Measurements from ENCODE around the gene MYL4.
A peak's percentile ranks its signal among the peaks of the same experiment; 100 is the strongest.
"Not testable (repeated sequence)": the region's sequence is repeated elsewhere in the genome, so short reads cannot be mapped to it uniquely, and the experiment has no call there.

MYL4 gene

DNA sequence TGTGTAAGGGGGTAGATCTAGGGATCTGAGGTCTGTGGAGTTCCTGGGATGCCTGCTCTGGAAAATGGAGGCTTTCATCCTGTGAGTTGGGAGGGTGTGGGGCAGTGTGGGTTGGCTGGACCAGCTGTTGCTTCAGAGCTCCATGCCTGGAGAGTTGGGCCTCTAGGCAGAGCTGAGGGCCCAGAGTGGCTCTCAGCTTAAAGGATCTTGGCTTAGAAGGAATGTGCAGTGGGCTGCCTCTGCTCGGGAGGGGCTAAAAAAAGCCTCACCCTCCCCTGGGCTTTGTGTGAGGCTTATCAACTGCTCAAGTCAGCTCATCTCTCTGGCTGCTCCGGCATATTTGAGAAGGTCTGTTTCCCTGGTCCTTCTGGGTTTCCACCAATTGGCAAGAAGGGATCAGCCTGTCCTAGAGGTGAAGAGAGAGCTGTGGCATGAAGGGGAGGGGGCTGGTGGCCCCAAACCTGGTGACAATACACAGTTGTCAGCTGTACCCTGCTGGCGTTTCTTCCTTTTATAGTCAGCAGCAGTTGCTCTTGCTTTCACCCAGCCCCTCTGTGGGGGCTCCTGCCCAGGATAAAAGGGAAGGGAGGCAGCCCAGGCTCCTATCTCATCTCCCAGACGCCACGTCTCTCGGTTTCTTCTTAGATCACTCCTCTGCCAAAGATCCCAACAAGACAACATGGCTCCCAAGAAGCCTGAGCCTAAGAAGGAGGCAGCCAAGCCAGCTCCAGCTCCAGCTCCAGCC, at the start of gene MYL4:
TSS of gene MYL4 (plus strand) at position 605 of the 745 bp plus-strand sequence. CDS start at position 680, 75 bp downstream.
- no peak for DNase-seq

DNA sequence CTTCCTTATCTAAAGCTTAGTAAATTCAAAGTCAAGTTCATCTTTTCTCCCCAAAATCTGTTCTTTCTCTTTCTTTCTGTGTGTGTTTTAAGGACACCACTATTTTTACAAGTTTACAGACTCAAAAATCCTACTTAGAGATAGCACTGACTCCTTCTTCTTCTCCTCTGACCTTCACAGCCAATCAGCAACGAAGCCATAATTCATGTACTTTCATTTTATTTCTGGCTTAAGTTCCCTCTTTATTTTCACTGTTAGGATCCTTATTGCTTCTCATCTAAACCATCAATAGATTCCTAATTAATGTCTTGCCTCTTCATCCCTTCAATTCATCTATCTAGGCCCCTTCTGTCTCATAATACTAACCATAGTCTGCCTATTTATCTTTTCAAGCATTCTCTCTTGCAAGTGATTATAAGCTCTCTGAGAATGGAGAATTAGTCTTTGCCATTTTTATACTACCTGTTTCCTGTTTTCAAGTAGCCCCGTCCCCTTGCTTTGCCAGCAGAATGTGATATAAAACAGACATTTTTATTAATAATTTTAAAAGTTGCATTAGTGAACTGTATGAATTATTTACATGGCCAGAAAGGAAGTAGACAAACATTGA, 47.0 kb upstream of the MYL4 start:
- DNase-seq, result no peak

- DNase-seq, result no peak
These were observed 44.9 kb upstream of the MYL4 start for GRCh38 chr17:47164263-47164662.

DNA sequence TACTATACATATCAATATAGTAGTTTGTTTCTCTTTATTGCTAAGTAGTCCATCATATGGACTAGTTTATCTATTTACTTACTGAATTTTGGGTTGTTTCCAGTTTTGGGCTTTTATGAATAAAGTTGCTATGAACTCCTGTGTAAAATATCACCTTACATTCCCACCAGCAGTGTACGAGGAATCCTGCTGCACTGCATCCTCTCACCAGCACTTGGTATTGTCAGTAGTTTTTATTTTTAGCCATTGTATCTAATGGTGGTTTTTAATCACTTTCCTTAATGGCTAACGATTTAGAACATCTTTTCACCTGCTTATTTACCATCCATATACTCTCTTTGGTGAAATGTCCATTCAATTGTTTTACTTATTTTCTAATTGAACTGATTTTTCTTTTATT, 44.0 kb upstream of the MYL4 start:
- DNase-seq, result no peak

DNA sequence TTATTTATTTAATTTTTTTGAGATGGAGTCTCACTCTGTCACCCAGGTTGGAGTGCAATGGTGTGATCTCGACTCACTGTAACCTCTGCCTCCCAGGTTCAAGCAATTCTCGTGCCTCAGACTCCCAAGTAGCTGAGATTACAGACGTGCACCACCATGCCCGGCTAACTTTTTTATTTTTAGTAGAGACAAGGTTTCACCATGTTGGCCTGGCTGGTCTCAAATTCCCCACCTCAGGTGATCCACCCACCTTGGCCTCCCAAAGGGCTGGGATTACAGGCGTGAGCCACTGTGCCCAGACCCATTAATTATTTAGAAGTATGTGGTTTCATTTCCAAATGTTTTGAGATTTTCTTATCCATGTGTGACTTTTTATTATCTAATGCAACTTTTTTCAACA, 42.3 kb upstream of the MYL4 start:
- not testable (repeated sequence) for DNase-seq

GRCh38 chr17:47168896-47169295, 40.3 kb upstream of the MYL4 start:
- DNase-seq, result not testable (repeated sequence)

DNA sequence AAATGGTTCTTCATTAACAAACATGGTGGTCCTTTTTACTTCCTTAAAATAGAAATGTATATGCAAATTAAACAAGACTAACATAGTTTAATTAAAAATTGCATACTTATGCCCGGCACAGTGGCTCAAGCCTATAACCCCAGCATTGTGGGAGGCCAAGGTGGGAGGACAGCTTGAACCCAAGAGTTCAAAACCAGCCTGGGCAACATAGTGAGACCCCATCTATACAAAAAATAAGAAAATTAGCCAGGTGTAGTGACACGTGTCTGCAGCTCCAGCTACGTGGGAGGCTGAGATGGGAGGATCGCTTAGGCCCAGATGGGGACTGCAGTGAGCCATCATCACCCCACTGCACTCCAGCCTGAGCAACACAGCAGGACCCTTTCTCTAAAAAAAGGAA, 38.4 kb upstream of the MYL4 start:
- DNase-seq, result no peak

- DNase-seq, result no peak
These were observed 36.2 kb upstream of the MYL4 start for GRCh38 chr17:47172696-47173565.

DNA sequence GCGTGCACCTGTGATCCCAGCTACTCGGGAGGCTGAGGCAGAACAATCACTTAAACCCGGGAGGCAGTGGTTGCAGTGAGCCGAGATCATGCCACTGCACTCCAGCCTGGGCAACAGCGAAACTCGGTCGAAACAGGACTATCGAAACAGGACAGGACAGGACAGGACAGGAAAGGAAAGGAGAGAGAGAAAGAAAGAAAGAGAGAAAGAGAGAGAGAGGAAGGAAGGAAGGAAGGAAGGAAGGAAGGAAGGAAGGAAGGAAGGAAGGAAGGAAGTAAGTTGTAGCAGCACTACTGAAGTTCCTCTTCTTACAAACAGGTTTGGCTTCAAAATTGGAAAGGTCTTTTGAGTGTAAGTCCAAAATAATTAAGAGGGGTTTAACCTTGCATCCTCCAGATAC, 34.3 kb upstream of the MYL4 start:
- DNase-seq, result not testable (repeated sequence)

GRCh38 chr17:47176389-47176826, 32.7 kb upstream of the MYL4 start:
- DNase-seq, result no peak

DNA sequence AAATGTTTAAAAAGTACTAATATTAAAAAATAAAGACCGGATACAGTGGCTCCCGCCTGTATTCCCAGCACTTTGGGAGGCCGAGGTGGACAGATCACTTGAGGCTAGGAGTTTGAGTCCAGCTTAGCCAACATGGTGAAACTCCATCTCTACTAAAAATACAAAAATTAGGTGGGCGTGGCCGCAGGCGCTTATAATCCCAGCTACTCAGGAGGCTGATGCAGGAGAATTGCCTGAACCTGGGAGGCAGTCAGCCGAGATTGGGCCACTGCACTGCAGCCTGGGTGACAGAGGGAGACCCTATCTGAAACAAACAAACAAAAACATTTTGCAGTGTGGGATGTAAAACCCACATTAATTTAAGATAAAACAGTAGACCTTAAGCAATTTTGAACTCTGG, 31.9 kb upstream of the MYL4 start:
- no peak for DNase-seq

- DNase-seq, result no peak
These were observed 30.0 kb upstream of the MYL4 start for GRCh38 chr17:47179141-47179540.

- no peak for DNase-seq
These were observed 28.8 kb upstream of the MYL4 start for GRCh38 chr17:47180337-47180736.

GRCh38 chr17:47180988-47181387, 28.2 kb upstream of the MYL4 start:
- not testable (repeated sequence) for DNase-seq

GRCh38 chr17:47184681-47185080, 24.5 kb upstream of the MYL4 start:
- no peak for DNase-seq

DNA sequence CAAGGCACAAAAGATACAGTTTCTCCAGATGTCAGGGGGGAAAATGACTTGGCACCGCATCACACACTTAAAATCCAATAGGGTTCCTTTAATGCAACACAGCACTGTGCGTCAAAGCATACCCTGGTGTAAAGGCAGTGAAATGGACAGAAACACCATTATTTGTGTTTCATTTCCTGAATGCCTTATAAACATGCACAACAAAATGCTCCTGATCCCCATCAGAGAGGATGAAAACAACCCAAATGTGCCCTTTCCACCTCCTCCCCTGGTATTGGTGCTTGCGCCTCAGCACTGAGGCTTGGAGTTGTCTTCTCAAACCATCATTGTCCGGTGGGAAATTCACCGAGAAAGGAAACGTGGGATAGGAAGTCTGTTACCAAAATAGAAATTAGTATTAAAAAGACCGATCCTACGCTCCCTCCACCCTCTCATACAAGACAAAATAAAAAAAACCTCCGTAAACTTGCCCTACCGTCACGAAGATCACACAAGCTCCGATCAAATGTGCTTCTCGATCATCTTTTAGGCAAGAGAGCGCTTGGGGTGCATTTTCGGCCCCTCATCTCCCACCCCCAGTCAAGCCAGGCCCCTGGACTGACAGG, 20.8 kb upstream of the MYL4 start:
- no peak for DNase-seq

DNA sequence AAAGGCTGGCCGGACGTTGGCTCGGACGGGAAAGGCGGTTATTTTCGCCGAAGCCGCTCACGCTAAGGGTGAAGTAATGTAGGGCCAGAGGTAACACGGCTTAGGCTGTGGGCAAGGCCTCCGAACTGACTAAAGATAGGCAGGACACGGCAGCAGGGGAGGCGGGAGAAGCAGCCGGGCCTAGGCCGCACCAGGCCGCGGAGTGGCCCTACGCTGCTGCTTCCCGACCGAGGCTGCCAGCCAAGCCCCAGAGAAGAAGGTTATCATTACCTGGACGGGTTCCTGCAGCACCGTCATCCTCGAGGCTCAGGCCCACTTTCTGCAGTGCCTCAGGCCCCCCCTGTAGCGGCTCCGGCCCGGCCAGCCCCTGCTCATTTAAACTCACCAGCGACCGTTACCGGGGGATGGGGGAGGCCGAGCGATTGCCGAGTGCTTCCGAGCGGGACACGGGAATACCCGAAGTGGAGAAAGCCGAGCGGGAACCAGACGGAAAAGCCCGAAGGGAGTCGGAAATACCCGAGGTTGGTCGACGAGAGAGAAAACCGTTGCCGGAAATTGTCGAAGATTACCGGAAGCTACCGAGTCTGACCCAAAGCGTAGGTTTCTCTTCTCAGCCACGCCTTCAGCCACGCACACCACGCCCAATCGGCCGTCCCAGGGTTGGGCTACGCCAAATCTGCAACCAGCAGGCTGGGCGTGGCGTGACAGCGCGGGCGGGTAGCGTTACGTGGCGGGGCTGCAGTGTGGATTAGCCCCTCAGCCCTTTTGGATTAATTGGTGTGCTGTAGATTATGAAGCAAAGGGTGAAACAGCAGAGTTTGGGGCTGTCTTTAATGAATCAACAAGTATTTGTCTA, 20.0 kb upstream of the MYL4 start, which contains the start of gene CDC27:
TSS of gene CDC27 (minus strand) at position 420 of the 856 bp plus-strand sequence. CDS start at position 297, 123 bp downstream.
- peak; percentile 100 for DNase-seq

GRCh38 chr17:47189732-47190237, 19.4 kb upstream of the MYL4 start:
- no peak for DNase-seq

DNA sequence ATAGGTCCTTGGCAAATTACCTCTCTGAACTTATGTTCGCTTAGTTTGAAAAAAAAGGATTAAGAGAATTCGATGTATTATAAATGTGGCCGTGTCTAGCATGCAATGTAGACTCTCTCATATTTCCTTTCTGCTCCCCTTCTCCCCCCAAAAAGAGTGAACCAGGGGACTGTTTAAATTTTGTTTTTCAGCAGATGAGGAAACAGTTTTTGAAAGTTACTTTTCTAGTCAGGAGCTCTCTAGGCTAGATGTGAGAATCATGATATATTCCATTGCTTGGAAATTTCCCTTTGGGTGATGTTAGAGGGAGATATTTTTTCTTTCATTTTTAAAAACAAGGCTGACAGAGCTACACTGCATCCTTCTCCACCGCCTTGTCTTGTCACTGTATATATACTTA, 18.9 kb upstream of the MYL4 start:
- DNase-seq, result no peak

- no peak for DNase-seq
These were observed 18.4 kb upstream of the MYL4 start for GRCh38 chr17:47190770-47191169.

- DNase-seq, result no peak
These were observed 16.6 kb upstream of the MYL4 start for GRCh38 chr17:47192554-47192953.
